ENCODE data around the gene IQGAP2.

Gene IQGAP2

GRCh38 chr5:76471406-76471805 lies 68.3 kb downstream of the IQGAP2 start:
- intact Hi-C loops (cut with DNase I), result no loop called here
- no peak for DNase-seq

GRCh38 chr5:76471987-76472334 lies 68.9 kb downstream of the IQGAP2 start:
- no peak for DNase-seq
- intact Hi-C loops (cut with DNase I), result no loop called here

GRCh38 chr5:76472335-76473008 lies 69.4 kb downstream of the IQGAP2 start:
- DNase-seq, result no peak
- intact Hi-C loops (cut with DNase I), result no loop called here

GRCh38 chr5:76473009-76473336 lies 69.9 kb downstream of the IQGAP2 start:
- intact Hi-C loops (cut with DNase I), result no loop called here
- no peak for DNase-seq

GRCh38 chr5:76473661-76474060 lies 70.6 kb downstream of the IQGAP2 start:
- intact Hi-C loops (cut with DNase I), result no loop called here
- no peak for DNase-seq

- DNase-seq, result no peak
- intact Hi-C loops (cut with DNase I), result no loop called here
Measured at GRCh38 chr5:76474377-76474776, 71.3 kb downstream of the IQGAP2 start.

- intact Hi-C loops (cut with DNase I), result no loop called here
- DNase-seq, result no peak
Measured at GRCh38 chr5:76475385-76475784, 72.3 kb downstream of the IQGAP2 start.

- DNase-seq, result no peak
- intact Hi-C loops (cut with DNase I), result no loop called here
Measured at GRCh38 chr5:76475936-76476335, 72.9 kb downstream of the IQGAP2 start.

- intact Hi-C loops (cut with DNase I), result no loop called here
- no peak for DNase-seq
Measured at GRCh38 chr5:76476474-76477038, 73.5 kb downstream of the IQGAP2 start.

GRCh38 chr5:76477061-76477460 lies 74.0 kb downstream of the IQGAP2 start:
- DNase-seq, result no peak
- intact Hi-C loops (cut with DNase I), result no loop called here

GRCh38 chr5:76477571-76477970 lies 74.5 kb downstream of the IQGAP2 start:
- intact Hi-C loops (cut with DNase I), result no loop called here
- no peak for DNase-seq

GRCh38 chr5:76479281-76479680 lies 76.2 kb downstream of the IQGAP2 start:
- intact Hi-C loops (cut with DNase I), result no loop called here
- DNase-seq, result no peak

- intact Hi-C loops (cut with DNase I), result no loop called here
- no peak for DNase-seq
Measured at GRCh38 chr5:76479973-76480667, 77.0 kb downstream of the IQGAP2 start.

GRCh38 chr5:76482984-76483383 lies 79.9 kb downstream of the IQGAP2 start:
- intact Hi-C loops (cut with DNase I), result no loop called here
- DNase-seq, result no peak

- peak in 1 of 42 donors; percentile 20 for DNase-seq
- intact Hi-C loops (cut with DNase I), result no loop called here
Measured at GRCh38 chr5:76483433-76483832, 80.3 kb downstream of the IQGAP2 start.

GRCh38 chr5:76483881-76484280 lies 80.8 kb downstream of the IQGAP2 start:
- intact Hi-C loops (cut with DNase I), result no loop called here
- no peak for DNase-seq

- peak in 1 of 42 donors; percentile 21 for DNase-seq
- intact Hi-C loops (cut with DNase I), result no loop called here
Measured at GRCh38 chr5:76485511-76485910, 82.4 kb downstream of the IQGAP2 start.

GRCh38 chr5:76487386-76487785 lies 84.3 kb downstream of the IQGAP2 start:
- intact Hi-C loops (cut with DNase I), result no loop called here
- no peak for DNase-seq

- intact Hi-C loops (cut with DNase I), result no loop called here
- DNase-seq, result no peak
Measured at GRCh38 chr5:76487821-76488220, 84.7 kb downstream of the IQGAP2 start.

- no peak for DNase-seq
- intact Hi-C loops (cut with DNase I), result no loop called here
Measured at GRCh38 chr5:76488969-76489368, 85.9 kb downstream of the IQGAP2 start.

All from head of caudate nucleus (tissue), 42 donors.